Measurements from ENCODE around the gene TMEM63B. TPM values are rescaled to one million over a fixed set of nuclear protein-coding genes. Genes with fewer than 3 reads are reported as not detected.
"Not testable (repeated sequence)": the region's sequence is repeated elsewhere in the genome, so short reads cannot be mapped to it uniquely, and the experiment has no call there.

The TMEM63B gene
- total RNA-seq, 2 donors from 2014 or later: 12.4 TPM

DNA sequence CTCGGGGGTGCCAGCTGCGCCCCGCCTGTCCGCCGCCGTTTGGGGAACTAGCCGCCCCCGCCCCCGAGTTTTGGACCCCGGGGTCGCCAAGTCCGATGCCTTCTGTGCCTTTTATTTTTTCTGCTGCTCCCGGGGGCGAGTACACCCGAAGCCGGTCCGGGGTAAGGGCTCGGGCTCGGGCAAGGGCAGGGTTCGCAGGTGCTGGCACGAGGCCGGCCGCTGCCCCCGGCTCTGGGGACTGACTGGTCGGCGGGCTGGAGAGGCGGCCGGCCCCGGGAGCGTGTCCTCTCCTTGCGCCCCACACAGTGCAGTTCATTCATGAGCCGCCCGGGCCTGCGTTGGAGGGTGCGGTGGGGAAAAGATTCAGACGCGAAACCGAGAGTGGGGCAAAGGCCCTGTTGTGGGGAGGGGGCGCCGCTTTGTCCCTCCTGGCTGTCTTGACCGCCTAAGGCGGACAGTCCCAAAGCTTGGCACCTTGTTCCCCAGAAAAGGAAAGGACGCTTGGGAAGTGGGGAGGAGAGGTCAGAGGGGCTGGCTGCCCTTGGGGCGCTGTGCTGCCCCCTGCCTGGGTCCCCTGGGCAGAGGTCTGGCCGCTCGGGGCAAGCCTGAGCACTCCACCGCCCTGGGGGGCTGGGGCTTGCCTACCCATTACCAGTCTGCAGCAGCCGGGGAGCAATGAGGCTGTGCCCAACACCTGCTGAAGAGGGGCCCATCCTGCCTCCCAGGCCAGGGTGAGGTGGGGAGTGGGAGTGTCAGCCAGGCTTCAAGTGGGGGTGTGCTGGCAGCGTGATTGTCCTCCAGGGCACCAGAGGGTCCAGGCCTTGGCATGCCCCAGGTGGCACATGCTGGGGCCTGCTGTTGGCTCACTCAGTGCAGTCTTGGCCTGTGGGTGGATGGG, 915 bp downstream of the TMEM63B start:
- DNase-seq (ENCODE audit: low spot score in 2 of 2): peak in 1 of 2 donors; percentile 25
- Mint-ChIP-seq H3K36me3 (peaks cover 10 to 15% of the 10 kb centered on the region in 2 donors), H3K27ac (peak overlapping the region; percentile 25 to 91), H3K9me3 (no peaks in the 10 kb centered on the region)
- ATAC-seq: no peak

DNA sequence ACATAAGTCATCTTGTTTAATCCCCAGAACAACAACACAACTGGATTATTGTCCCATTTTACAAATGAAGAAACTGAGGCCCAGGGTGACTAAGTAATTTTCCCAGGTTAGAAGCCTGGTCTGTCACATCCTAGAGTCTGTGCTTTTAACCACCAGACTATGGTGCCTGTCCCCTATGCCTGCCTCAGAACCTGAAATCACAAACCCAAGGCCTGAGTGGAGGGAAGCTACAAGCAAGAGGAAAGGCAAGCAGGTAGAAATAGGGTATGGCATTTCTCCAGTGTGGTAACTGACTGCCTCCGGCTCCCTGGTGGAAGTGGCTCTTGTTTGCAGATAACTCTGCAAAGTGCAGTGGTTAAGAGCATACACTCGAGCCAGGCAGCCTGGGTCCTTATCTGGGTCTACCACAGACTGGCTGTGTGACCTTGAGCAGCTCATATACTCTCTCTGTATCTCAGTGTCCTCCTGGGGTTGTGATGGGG, 2.5 kb downstream of the TMEM63B start:
- H3K36me3 Mint-ChIP-seq: peaks cover 10 to 15% of the 10 kb centered on the region in 2 donors
- H3K9me3 Mint-ChIP-seq: no peaks in the 10 kb centered on the region
- no peak overlapping the region for H3K27ac Mint-ChIP-seq
- no peak for DNase-seq (ENCODE audit: low spot score in 2 of 2)
- no peak for ATAC-seq

DNA sequence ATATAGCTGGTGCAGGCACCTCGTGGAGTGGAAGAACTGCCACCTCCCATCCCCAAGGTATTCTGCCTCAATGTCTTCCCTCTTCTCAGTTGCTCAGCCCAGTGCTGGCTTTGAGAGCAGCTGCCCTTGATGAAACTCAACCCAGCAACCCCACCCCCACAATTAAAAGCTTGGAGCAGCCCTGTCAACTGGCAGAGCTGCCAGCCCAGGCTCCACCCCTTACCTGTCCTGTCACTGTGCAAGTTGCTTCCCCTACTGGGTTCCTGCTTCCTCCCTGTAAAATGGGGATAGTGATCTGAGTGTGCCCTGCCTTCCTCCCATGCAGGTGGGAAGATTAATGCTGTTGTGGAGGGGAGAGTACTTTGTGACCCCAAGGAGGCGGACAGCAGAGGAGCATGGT, 4.5 kb downstream of the TMEM63B start:
- H3K9me3 Mint-ChIP-seq: no peaks in the 10 kb centered on the region
- peaks cover 0 to under 1% of the 10 kb centered on the region in 2 donors for H3K36me3 Mint-ChIP-seq
- no peak overlapping the region for H3K27ac Mint-ChIP-seq
- no peak for DNase-seq (ENCODE audit: low spot score in 2 of 2)
- no peak for ATAC-seq

DNA sequence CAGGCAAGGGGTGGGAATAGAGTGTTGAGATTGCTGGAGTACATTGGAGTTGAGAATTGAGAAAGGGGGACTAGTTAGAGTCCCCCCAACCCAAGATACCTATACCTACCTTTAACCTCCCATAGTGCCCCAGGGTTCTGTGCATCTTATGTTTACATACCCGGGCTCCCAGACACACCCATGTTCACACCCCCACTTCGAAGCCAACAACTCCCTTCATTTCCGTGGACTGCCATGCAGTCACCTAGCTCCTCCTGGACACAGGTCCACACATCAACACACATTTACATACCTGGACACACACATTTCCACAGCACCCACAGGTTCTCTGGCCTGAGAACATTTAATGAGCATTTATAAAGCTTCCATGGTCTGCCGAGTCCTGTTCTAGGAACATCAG, 5.1 kb downstream of the TMEM63B start:
- H3K9me3 Mint-ChIP-seq: no peaks in the 10 kb centered on the region
- no peak for ATAC-seq
- H3K36me3 Mint-ChIP-seq: no peaks in the 10 kb centered on the region

DNA sequence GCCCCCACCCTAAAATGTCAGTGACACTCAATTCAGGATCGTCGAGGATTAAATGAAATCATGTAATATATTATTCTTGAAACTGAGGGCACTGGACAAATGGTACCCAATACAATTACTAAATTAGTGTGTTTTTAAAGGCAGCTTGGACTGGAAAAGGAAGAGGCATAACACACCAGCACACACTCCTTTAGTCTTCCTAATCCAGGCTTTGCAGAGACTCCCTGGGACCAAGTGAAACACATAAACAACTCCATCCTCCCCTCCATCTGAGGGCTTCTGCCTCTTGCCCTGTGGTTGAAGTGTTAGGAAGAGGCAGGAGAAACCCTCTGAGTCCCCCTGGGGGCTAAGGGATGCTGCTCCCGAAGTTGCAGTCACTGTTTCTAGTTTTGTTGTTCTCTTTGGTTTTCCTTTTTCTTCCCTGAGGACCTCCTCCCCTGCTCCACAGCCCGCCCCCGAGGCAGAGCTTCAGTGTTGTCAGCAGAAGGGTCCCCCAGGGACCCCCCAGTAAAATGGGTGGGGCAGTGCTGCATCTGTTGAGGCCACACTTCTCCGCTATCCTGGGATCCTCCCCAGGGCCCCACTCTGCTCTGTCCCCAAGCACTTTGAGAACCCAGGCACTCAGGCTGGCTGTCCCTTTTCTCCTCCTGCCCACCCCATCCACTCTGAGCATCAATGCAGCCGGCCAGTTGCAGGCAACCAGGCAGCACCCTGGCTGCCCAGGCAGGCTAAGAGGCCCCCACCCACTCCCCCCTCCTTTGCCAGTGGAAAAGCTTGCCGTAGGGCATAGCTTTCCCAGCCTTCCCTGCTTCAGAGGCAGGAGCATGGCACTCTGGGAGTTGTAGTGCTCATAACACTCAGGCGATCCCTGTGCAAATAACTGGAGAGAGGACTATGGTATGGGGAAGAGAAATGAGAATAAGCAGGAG, 5.9 kb downstream of the TMEM63B start:
- no peaks in the 10 kb centered on the region for H3K9me3 Mint-ChIP-seq
- no peaks in the 10 kb centered on the region for H3K36me3 Mint-ChIP-seq
- ATAC-seq: peak in 1 of 2 donors; percentile 31
- H3K27ac Mint-ChIP-seq: no peak overlapping the region
- DNase-seq (ENCODE audit: low spot score in 2 of 2): no peak

More for the DNA sequence above, 5.1 kb downstream of the TMEM63B start:
- DNase-seq (ENCODE audit: low spot score in 2 of 2): no peak
- no peak overlapping the region for H3K27ac Mint-ChIP-seq

DNA sequence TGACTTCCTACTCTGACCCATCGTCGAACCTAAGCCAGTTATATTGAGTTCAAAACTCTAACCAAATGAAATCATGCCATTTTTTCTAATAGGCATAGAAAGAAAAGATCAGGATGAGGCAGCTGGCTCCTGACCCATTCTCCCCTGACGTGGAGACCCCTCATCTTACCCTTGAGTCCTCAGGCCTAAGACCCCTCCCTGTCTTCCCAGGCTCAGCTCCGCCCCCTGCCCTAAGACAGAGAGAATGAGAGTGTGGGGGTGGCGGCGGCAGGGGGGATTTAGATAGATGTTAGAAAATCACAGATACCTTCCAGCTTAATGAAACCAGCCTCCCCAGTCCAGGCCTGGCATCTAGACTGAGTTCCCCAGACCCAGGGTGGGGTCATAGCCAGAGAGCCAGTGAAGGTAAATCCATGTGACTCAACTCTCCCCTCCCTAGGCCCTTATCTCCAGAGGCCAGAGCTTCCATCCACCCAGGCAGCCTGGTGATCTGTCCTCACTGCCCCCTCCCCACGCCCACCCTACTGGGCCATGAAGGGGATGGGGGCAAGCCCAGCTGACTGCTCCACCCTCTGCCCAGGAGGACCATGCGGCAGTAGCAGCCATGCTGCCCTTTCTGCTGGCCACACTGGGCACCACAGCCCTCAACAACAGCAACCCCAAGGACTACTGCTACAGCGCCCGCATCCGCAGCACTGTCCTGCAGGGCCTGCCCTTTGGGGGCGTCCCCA, 6.8 kb downstream of the TMEM63B start:
- H3K36me3 Mint-ChIP-seq: no peaks in the 10 kb centered on the region
- no peak overlapping the region for H3K27ac Mint-ChIP-seq
- H3K9me3 Mint-ChIP-seq: no peaks in the 10 kb centered on the region

DNA sequence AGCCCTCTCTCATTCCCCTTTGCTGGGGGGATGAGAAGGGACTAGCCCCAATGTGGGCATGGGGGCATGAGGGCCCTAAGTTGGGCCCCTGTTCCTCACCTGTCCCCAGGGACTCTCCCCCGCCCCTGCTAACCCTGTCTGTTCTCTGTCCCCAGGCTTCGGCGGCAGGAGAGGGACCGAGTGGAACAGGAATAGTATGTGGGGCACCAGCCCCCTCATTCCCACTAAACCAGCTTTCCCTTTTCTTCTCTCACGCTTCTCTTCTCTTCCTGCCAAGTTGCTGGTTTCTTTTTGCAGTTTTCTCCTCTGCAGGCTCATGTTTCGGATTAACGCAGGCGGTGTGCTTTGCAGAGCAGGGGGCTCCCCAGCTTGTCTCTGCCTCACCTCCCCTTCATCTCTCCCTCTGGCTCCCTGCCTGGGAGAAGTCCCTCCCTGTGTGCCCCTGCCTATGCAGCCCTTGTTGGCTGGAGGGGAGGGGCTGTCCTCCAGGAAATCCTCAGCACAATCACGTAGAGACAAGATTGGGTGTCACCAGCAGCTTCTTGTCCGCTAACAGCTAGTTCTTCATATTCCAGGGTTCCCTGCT, 7.9 kb downstream of the TMEM63B start:
- DNase-seq (ENCODE audit: low spot score in 2 of 2) (no peak), ATAC-seq (no peak)
- Mint-ChIP-seq H3K36me3 (no peaks in the 10 kb centered on the region), H3K9me3 (no peaks in the 10 kb centered on the region), H3K27ac (peak overlapping the region in 1 of 2 donors; percentile 6)

More for the DNA sequence above, 6.8 kb downstream of the TMEM63B start:
- no peak for DNase-seq (ENCODE audit: low spot score in 2 of 2)
- no peak for ATAC-seq

DNA sequence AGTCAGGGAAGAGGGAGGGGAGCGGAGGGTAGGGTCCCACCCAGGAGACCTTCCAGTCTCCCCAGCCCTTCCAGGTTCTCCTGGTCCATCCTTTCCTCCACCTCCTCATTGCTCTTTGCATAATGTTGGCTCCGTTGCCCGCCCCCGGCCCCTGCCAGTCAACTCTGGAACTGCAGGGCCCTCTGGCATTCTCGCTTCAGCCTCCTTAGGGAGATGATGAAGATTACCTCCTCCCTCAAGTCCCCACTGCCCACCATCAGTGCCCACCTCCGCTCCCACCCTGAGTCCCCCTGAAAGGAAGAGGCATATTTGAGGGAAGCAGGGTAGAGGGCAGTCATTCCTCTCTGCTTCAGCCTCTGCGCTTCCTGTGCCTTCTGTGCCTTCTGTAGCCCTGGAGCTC, 8.5 kb downstream of the TMEM63B start:
- no peak for ATAC-seq
- Mint-ChIP-seq H3K36me3 (no peaks in the 10 kb centered on the region), H3K9me3 (no peaks in the 10 kb centered on the region), H3K27ac (peak overlapping the region in 1 of 2 donors; percentile 69)
- no peak for DNase-seq (ENCODE audit: low spot score in 2 of 2)

DNA sequence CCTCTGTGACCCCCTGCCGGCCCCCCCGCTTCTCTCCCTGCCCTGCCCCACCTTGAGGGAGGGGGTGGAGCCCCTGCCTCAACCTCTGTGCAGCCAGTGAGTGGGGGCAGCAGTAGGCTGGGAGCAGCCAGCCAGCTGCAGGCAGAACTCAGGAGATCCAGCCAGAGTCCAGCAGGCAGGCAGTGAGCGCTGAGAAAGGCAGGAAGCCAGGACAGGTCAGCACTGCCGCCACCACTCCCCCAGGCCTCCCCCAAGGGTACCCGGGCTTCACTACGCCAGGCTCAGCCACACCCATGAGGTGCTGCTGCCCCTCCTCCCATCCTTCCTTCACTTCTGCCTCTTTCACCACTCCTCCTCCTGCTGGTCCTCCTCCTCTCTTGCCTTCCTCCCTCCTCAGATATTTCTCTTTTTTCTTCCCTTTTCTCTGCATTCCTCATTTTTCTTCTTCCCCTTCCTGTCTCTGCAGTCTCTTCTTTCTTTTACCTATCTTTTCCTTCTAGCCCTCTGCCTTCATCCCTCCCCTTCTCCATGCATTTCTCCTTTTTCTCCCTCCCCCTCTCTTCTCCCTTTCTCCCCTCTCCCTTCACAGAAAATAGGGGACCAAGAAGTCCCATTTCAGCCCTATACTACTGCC, 11.5 kb downstream of the TMEM63B start:
- H3K27ac Mint-ChIP-seq: no peak overlapping the region
- no peaks in the 10 kb centered on the region for H3K36me3 Mint-ChIP-seq
- ATAC-seq (no peak), DNase-seq (ENCODE audit: low spot score in 2 of 2) (no peak)
- H3K9me3 Mint-ChIP-seq: no peaks in the 10 kb centered on the region

DNA sequence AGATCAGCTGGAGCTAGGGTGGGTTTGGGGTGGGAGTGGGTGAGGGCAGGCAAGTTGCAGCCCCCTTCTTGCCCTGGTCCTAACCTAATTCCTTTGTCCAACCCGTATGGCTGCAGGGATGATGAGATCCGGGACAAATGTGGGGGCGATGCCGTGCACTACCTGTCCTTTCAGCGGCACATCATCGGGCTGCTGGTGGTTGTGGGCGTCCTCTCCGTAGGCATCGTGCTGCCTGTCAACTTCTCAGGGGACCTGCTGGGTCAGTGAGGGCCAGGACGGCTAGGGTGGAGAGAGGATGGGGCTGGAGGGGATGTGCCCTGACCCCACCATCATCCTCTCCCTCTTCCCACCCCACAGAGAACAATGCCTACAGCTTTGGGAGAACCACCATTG, 12.0 kb downstream of the TMEM63B start:
- H3K36me3 Mint-ChIP-seq: no peaks in the 10 kb centered on the region
- H3K27ac Mint-ChIP-seq: no peak overlapping the region
- no peaks in the 10 kb centered on the region for H3K9me3 Mint-ChIP-seq
- DNase-seq (ENCODE audit: low spot score in 2 of 2) (no peak), ATAC-seq (no peak)

DNA sequence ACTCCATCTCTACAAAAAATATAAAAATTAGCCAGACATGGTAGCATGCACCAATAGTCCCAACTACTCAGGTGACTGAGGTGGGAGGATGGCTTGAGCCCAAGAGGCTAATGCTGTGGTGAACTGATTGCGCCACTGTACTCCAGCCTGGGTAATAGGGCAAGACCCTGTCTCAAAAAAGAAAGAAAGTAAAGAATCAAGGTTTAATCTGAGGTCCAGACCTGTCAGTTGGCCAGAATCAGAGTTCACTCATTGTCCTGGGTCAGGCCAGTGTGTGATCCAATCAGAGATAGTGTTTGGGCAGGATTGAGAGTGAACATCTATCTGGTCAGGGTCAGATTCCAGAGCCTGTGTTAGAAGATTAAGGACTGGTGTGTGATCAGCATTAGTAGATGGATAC, 15.5 kb downstream of the TMEM63B start:
- H3K36me3 Mint-ChIP-seq: no peaks in the 10 kb centered on the region
- H3K9me3 Mint-ChIP-seq: no peaks in the 10 kb centered on the region
- H3K27ac Mint-ChIP-seq: no peak overlapping the region
- no peak for DNase-seq (ENCODE audit: low spot score in 2 of 2)
- no peak for ATAC-seq

DNA sequence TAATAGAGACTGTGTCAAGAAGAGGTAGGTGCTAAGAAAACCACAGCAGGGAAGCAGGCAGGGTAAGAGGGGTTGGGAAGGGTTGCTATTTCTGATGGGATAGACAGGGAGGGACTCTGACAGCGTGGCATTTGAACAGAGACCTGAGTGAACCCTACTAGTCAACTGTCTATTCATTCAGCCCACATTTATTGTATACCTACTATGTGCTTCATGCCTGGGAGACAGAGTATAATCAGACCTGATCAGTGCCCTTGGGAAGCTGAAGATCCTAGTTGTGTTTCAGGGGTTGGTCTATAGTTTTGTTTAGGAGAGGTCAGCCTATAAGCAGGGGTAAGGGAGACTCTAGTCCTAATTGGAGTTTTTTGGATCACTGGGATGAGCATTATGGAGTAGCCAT, 16.4 kb downstream of the TMEM63B start:
- Mint-ChIP-seq H3K9me3 (no peaks in the 10 kb centered on the region), H3K27ac (peak overlapping the region in 1 of 2 donors; percentile 10), H3K36me3 (no peaks in the 10 kb centered on the region)
- no peak for ATAC-seq
- no peak for DNase-seq (ENCODE audit: low spot score in 2 of 2)

DNA sequence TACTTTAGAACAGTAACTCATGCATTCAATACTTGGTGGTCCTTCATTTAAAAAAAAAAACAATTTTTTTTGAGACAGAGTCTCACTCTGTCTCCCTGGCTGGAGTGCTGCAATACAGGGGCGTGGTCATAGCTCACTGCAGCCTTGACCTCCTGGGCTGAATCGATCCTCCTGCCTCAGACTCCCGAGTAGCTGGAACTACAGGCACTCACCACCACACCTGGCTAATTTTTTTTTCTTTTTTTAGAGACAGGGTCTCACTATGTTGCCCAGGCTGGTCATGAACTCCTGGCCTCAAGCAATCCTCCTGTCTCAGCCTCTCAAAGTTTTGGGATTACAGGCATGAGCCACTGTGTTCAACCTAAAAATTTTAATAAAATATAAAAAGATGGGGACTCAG, 17.2 kb downstream of the TMEM63B start:
- DNase-seq (ENCODE audit: low spot score in 2 of 2); H3K36me3 Mint-ChIP-seq; H3K9me3 Mint-ChIP-seq; H3K27ac Mint-ChIP-seq; ATAC-seq: not testable (repeated sequence)

DNA sequence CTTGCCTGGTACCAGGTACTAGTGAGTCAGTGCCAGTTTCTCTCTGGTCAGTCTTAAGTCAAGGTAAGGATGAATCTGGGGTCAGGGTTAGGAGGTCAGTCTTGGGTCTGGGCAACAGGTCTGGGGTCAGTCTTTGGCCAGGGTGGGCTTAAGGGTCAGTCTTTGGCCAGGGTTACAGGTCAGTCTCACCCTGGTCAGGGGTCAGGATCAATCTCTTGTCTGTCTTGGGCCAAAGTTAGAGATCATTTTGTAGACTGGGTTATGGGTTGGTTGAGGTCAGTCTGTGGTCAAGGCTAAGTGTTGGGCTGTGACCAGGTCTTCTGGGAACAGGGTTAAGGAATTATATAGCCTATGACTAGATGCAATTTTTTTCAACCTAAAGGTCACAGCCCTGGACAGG, 18.5 kb downstream of the TMEM63B start:
- Mint-ChIP-seq H3K27ac (no peak overlapping the region), H3K9me3 (no peaks in the 10 kb centered on the region), H3K36me3 (no peaks in the 10 kb centered on the region)
- no peak for DNase-seq (ENCODE audit: low spot score in 2 of 2)
- no peak for ATAC-seq

DNA sequence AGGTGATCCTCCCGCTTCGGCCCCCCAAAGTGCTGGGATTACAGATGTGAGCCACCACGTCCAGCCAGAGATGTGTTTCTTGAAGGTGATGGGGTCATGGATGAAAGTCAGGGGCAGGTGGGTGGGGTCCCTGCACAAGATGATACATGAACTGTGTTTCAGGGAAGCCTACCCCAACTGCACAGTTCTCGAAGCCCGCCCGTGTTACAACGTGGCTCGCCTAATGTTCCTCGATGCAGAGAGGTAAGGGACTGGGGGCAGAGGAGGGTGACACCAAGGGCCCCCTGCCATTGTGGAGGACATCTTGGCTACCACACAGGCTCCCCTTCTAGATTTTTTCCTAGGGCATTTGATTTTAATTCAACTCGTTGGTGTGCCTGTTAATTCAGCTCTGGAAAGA, 19.3 kb downstream of the TMEM63B start:
- H3K36me3 Mint-ChIP-seq: no peaks in the 10 kb centered on the region
- ATAC-seq: no peak
- DNase-seq (ENCODE audit: low spot score in 2 of 2): no peak
- H3K27ac Mint-ChIP-seq: no peak overlapping the region
- H3K9me3 Mint-ChIP-seq: no peaks in the 10 kb centered on the region

DNA sequence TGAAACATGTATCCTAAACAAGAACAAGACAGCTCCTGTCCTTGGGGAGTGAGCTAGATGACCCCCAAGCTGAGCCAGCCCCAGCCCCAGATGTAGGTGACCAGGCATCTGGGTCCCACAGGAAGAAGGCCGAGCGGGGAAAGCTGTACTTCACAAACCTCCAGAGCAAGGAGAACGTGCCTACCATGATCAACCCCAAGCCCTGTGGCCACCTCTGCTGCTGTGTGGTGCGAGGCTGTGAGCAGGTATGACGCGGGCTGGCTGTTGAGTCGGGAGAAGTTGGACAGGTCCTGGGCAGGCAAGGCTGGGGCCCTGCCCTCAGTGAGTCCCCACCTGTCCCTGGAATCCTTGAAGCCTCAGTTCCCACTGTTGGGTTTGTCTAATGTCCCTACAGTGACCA, 19.9 kb downstream of the TMEM63B start:
- no peak for ATAC-seq
- DNase-seq (ENCODE audit: low spot score in 2 of 2): no peak
- no peaks in the 10 kb centered on the region for H3K36me3 Mint-ChIP-seq
- no peaks in the 10 kb centered on the region for H3K9me3 Mint-ChIP-seq
- no peak overlapping the region for H3K27ac Mint-ChIP-seq
